GM12864 (cell line): Measurements from ENCODE around the gene PITPNM3.

Experiments
- DNase-seq: peaks from one replicate; pipeline ENCODE4 v3.0.0-alpha.2; 2011; ENCODE audit warnings: low read depth
- H3K4me3 ChIP-seq: 2 replicates; pipeline ENCODE4 v1.5.1; 2011; ENCODE audit warnings: mild to moderate bottlenecking, low read depth, low read length, control low read depth
- CTCF ChIP-seq: IDR thresholded peaks from 2 replicates; pipeline ENCODE4 v1.5.1; 2011; ENCODE audit warnings: low read depth, mild to moderate bottlenecking, moderate library complexity, low read length, control low read depth, inconsistent platforms; ENCODE audit errors: missing control alignments

PITPNM3 gene

GRCh38 chr17:6427279-6427781, 129.0 kb downstream of the PITPNM3 start:
- H3K4me3 ChIP-seq: no peak overlapping the region
- no peak for TF ChIP-seq CTCF
- DNase-seq: no peak

GRCh38 chr17:6426356-6427101, 129.8 kb downstream of the PITPNM3 start:
- no peak for DNase-seq
- no peak for TF ChIP-seq CTCF
- H3K4me3 ChIP-seq: no peak overlapping the region

DNA sequence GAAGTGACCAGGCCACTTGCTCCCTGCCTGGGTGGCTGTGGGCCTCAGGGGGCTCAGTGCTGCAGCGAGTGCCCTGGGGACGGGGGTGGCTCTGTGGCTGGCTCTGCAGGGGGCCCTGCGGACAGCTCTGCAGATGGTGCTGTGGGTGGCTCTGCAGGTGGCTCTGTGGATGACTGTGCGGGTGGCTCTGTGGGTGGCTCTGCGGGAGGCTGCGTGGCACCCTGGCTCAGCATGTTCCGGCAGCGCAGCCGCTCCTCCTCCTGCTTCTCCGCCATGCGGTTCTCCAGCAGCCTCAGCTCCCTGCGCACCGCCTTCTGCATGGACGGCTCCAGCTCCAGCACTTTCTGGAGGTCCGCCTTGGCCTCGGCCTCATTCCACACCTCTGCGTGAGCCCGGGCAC, 130.9 kb downstream of the PITPNM3 start:
- H3K4me3 ChIP-seq: no peak overlapping the region
- DNase-seq: no peak
- TF ChIP-seq CTCF: no peak

DNA sequence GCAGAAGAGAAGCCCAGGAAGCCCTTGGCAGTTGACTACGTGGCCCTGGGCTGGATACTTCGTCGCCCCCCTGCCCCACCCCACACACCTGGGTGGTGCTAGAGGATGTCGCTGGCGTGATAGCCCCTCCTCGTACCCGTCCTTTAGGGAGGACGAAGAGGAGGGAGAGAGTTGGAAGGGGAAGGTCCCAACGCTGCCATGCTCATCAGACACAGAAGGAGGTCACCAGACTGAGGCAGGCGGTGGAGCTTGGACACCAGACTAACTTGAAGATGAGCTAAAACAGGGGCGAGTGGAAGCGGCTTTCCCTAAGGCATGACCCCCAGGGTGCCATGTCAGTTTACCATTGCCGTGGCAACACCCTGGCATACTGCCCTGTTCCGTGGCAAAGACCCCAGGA, 132.4 kb downstream of the PITPNM3 start:
- no peak for DNase-seq
- TF ChIP-seq CTCF: no peak
- H3K4me3 ChIP-seq: no peak overlapping the region

DNA sequence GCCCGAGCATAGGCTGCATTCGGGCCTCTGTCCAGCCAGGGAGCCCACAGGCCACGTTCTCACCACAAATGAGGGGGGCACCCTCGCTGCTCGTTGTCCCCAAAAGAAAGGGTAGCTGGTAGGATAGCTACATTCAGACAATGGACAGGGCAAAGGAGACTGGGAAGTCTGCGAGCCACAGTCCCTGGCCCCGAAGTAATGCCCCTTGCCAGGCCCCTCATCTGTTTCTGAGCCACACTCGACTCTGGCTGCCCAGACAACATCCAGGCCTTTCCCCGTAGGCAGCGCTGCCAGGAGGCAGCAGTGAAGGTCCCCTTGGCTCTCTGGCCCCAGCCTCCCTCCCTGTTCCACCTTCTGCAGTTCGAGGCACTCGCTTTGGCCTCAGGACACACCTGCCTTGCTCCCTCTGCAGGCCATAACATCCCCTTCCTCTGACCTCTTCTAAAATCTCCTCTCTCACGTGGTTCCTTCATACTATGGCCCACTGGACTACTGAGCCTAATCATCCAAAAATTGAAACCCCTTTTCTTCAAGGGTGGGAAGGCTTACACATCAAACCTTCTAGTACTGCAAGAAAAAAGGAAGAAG, 133.6 kb downstream of the PITPNM3 start:
- DNase-seq: no peak
- no peak for TF ChIP-seq CTCF
- no peak overlapping the region for H3K4me3 ChIP-seq

- peak; percentile 84 for TF ChIP-seq CTCF
- DNase-seq: no peak
- no peak overlapping the region for H3K4me3 ChIP-seq
Observed at GRCh38 chr17:6421700-6422604, 134.4 kb downstream of the PITPNM3 start.
